SK-N-MC (cell line): ENCODE measurements around the gene GYS2.

Experiments
- EZH2 ChIP-seq: fragments of 200-600 bp; sonication (generic); IDR thresholded peaks from one replicate; pipeline ENCODE4 v1.6.1; 2017; ENCODE audit warnings: antibody characterized with exemption
- POLR2AphosphoS5 ChIP-seq: IDR thresholded peaks from 2 replicates; pipeline ENCODE4 v1.6.1; 2012; ENCODE audit warnings: mild to moderate bottlenecking, low read depth, low read length, borderline replicate concordance

GRCh38 chr12:21617030-21617429 is 12.4 kb upstream of the GYS2 start:
- TF ChIP-seq POLR2AphosphoS5 (no peak), EZH2 (no peak)
